Left kidney (tissue), 2 donors: ENCODE data around the gene ARPC2. TPM values are rescaled to one million over a fixed set of nuclear protein-coding genes. Genes with fewer than 3 reads are reported as not detected.
A peak's percentile ranks its signal among the peaks of the same experiment; 100 is the strongest.

Experiments
- DNase-seq: peaks from one replicate; pipeline ENCODE4 v3.0.0-alpha.2; 2013
- polyA plus RNA-seq: library from polyadenylated mRNA; unstranded; fragments of 120-200 nt; gene quantifications from one replicate; pipeline ENCODE4 v1.2.1, GENCODE V29; 2013; ENCODE audit not compliant: insufficient read length

The ARPC2 gene
- polyA plus RNA-seq, 1 donor = 260 TPM

GRCh38 chr2:218249691-218250090, 32.7 kb downstream of the ARPC2 start:
- DNase-seq = no peak

GRCh38 chr2:218252509-218253231, 35.7 kb downstream of the ARPC2 start:
- no peak for DNase-seq

GRCh38 chr2:218253232-218253625, 36.2 kb downstream of the ARPC2 start:
- DNase-seq = no peak

GRCh38 chr2:218255446-218255845, 38.5 kb downstream of the ARPC2 start:
- DNase-seq = no peak

GRCh38 chr2:218256612-218257350, 39.8 kb downstream of the ARPC2 start:
- no peak for DNase-seq

GRCh38 chr2:218257390-218257981, 40.5 kb downstream of the ARPC2 start:
- DNase-seq = no peak

- DNase-seq = no peak
These were observed 42.3 kb downstream of the ARPC2 start for GRCh38 chr2:218259099-218259961.

GRCh38 chr2:218260166-218260565, 43.2 kb downstream of the ARPC2 start:
- no peak for DNase-seq

- peak; percentile 70 for DNase-seq
These were observed 43.9 kb downstream of the ARPC2 start, which contains the start of gene GPBAR1 for GRCh38 chr2:218260742-218261422. Gene GPBAR1, plus strand, starts transcription at chr2:218261015. Its CDS starts 1,710 bp downstream, at chr2:218262725.

- DNase-seq = no peak
These were observed 44.6 kb downstream of the ARPC2 start for GRCh38 chr2:218261423-218262236.

GRCh38 chr2:218262237-218262600, 45.2 kb downstream of the ARPC2 start:
- no peak for DNase-seq

- no peak for DNase-seq
These were observed 45.9 kb downstream of the ARPC2 start for GRCh38 chr2:218262631-218263586.

- DNase-seq = no peak
These were observed 47.0 kb downstream of the ARPC2 start for GRCh38 chr2:218263817-218264641.

GRCh38 chr2:218264773-218265561, 48.0 kb downstream of the ARPC2 start:
- no peak for DNase-seq

GRCh38 chr2:218265626-218266025, 48.6 kb downstream of the ARPC2 start:
- DNase-seq = no peak

GRCh38 chr2:218266316-218266979, 49.5 kb downstream of the ARPC2 start:
- DNase-seq = no peak

- DNase-seq = no peak
These were observed 50.3 kb downstream of the ARPC2 start for GRCh38 chr2:218267259-218267658.
